Cardiac muscle cell (in vitro differentiated cells and primary cell): ENCODE data around the gene SEC23B. TPM values are rescaled to one million over a fixed set of nuclear protein-coding genes. Genes with fewer than 3 reads are reported as not detected.
A peak's percentile ranks its signal among the peaks of the same experiment; 100 is the strongest.

ENCODE experiments used
- DNase-seq, 2 donors: peaks; one replicate each; pipeline versions ENCODE4 v3.0.0 to v3.0.0-alpha.2; 2010 to 2017; ENCODE audit warnings: low read depth in 1 of 2, low spot score in 1 of 2
- H3K27ac ChIP-seq: fragments of 200-600 bp; sonication (generic); 2 replicates; pipeline ENCODE4 v1.5.1; 2016
- H3K27me3 ChIP-seq: fragments of 200-600 bp; sonication (generic); 2 replicates; pipeline ENCODE4 v1.6.0; 2016; ENCODE audit warnings: control low read depth
- H3K36me3 ChIP-seq: fragments of 200-600 bp; sonication (generic); 2 replicates; pipeline ENCODE4 v1.5.1; 2016; ENCODE audit warnings: control low read depth
- H3K4me1 ChIP-seq: fragments of 200-600 bp; sonication (generic); 2 replicates; pipeline ENCODE4 v1.8.1; 2017; ENCODE audit warnings: low read depth, mild to moderate bottlenecking, mixed run types
- H3K4me3 ChIP-seq: fragments of 200-600 bp; sonication (generic); 2 replicates; pipeline ENCODE4 v1.5.1; 2016; ENCODE audit warnings: mild to moderate bottlenecking
- H3K9me3 ChIP-seq: fragments of 200-600 bp; sonication (generic); 2 replicates; pipeline ENCODE4 v1.5.1; 2017; ENCODE audit warnings: low read depth, mild to moderate bottlenecking, control low read depth
- CTCF ChIP-seq: IDR thresholded peaks from 2 replicates; pipeline ENCODE4 v1.5.1; 2012; ENCODE audit warnings: low read depth, mild to moderate bottlenecking, low read length
- polyA plus RNA-seq: library from polyadenylated mRNA; unstranded; fragments of >200 nt; fragmentation: Nextera tagmentation; extraction: Ambion mirVana; gene quantifications from 2 replicates; pipeline ENCODE4 v1.2.1, GENCODE V29; 2016
- total RNA-seq: library from RNA; depleted of rRNA; stranded (reverse); fragments of >200 nt; gene quantifications from 2 replicates; pipeline ENCODE4 v1.2.3, GENCODE V29; 2016

Gene SEC23B
- total and polyA plus RNA-seq, 2 experiments from 2014 or later = 22.9 to 33.7 TPM

GRCh38 chr20:18578581-18578980 is 70.8 kb downstream of the SEC23B start:
- Histone ChIP-seq H3K27ac (no peak overlapping the region), H3K36me3 (no peaks in the 10 kb centered on the region), H3K9me3 (no peaks in the 10 kb centered on the region), H3K4me3 (no peak overlapping the region), H3K27me3 (no peaks in the 10 kb centered on the region), H3K4me1 (no peaks in the 10 kb centered on the region)
- DNase-seq = no peak
- no peak for TF ChIP-seq CTCF

- Histone ChIP-seq H3K4me3 (no peak overlapping the region), H3K36me3 (no peaks in the 10 kb centered on the region), H3K27me3 (no peaks in the 10 kb centered on the region), H3K9me3 (no peaks in the 10 kb centered on the region), H3K27ac (no peak overlapping the region), H3K4me1 (no peaks in the 10 kb centered on the region)
- TF ChIP-seq CTCF = no peak
- DNase-seq = no peak
These were observed 72.3 kb downstream of the SEC23B start for GRCh38 chr20:18580012-18580411.

GRCh38 chr20:18585134-18585533 is 77.4 kb downstream of the SEC23B start:
- DNase-seq = peak in 1 of 2 donors; percentile 65

GRCh38 chr20:18587665-18588573 is 80.2 kb downstream of the SEC23B start, which contains the start of gene DTD1:
Gene DTD1, plus strand, starts transcription at chr20:18588054. Its CDS starts 19 bp downstream, at chr20:18588073.
- no peaks in the 10 kb centered on the region for H3K27me3 ChIP-seq
- H3K4me1 ChIP-seq = no peaks in the 10 kb centered on the region
- peak; percentile 91 to 92 for DNase-seq
- peak within 1 kb of the TSS; percentile 93 for H3K4me3 ChIP-seq
- no peak within 1 kb of the TSS for H3K27ac ChIP-seq
- no peaks in the 10 kb centered on the region for H3K36me3 ChIP-seq
- TF ChIP-seq CTCF = peak; percentile 59
- no peaks in the 10 kb centered on the region for H3K9me3 ChIP-seq

More at GRCh38 chr20:18585134-18585533, 77.4 kb downstream of the SEC23B start:
- Histone ChIP-seq H3K27me3 (no peaks in the 10 kb centered on the region), H3K36me3 (no peaks in the 10 kb centered on the region), H3K9me3 (no peaks in the 10 kb centered on the region), H3K4me3 (no peak overlapping the region), H3K27ac (no peak overlapping the region), H3K4me1 (no peaks in the 10 kb centered on the region)
- no peak for TF ChIP-seq CTCF

- no peaks in the 10 kb centered on the region for H3K9me3 ChIP-seq
- H3K4me1 ChIP-seq = no peaks in the 10 kb centered on the region
- H3K27ac ChIP-seq = no peak overlapping the region
- DNase-seq = no peak
- no peaks in the 10 kb centered on the region for H3K36me3 ChIP-seq
- no peak for TF ChIP-seq CTCF
- H3K4me3 ChIP-seq = peak overlapping the region; percentile 93
- H3K27me3 ChIP-seq = no peaks in the 10 kb centered on the region
These were observed 80.8 kb downstream of the SEC23B start for GRCh38 chr20:18588574-18588933.
